Pancreas (tissue), 10 donors: ENCODE measurements around the gene SHISA5. TPM values are rescaled to one million over a fixed set of nuclear protein-coding genes. Genes with fewer than 3 reads are reported as not detected.

ENCODE experiments used
- ATAC-seq, 4 donors: fragments of 200-7000 bp; cut with Tn5 transposase; one replicate each; pipeline versions ENCODE4 v1.8.0 to v1.9.1; 2020; ENCODE audit warnings: mild to moderate bottlenecking in 4 of 4, moderate library complexity in 4 of 4
- DNase-seq, 6 donors: peaks; one replicate each; pipeline ENCODE4 v3.0.0-alpha.2; 2020
- FAIRE-seq: peaks from 2 replicates; lab custom pipeline; 2012; peaks lifted over from hg19 to GRCh38; lab: Jason Lieb, UNC
- H3K27ac ChIP-seq, 4 donors: fragments of 200-600 bp; sonication (generic); 1 replicate in 3 of 4; 2 replicates in 1 of 4; pipeline versions ENCODE4 v1.5.0 to v1.8.0; 2020
- H3K27me3 ChIP-seq, 4 donors: fragments of 200-600 bp; one replicate each; pipeline ENCODE4 v1.8.0; 2021
- H3K36me3 ChIP-seq, 3 donors: fragments of 200-600 bp; sonication (generic) in 1 of 3; one replicate each; pipeline versions ENCODE4 v1.5.0 to v1.8.0; 2020 to 2021
- H3K4me1 ChIP-seq, 3 donors: fragments of 200-600 bp; one replicate each; pipeline ENCODE4 v1.8.0; 2021
- H3K4me3 ChIP-seq, 4 donors: fragments of 200-600 bp; sonication (generic) in 2 of 4; one replicate each; pipeline versions ENCODE4 v1.5.0 to v1.8.0; 2020 to 2021
- H3K9me3 ChIP-seq, 4 donors: fragments of 200-600 bp; one replicate each; pipeline ENCODE4 v1.8.0; 2021
- WGBS, 2 donors: extraction: QIAGEN DNeasy Blood & Tissue Kit; methylation state at CpG; one replicate each; pipeline ENCODE4 v1.1.7; 2013; 5-methylcytosine and 5-hydroxymethylcytosine counted together
- intact Hi-C, 3 donors: fragments of 100-400 bp; cut with DNase I; formaldehyde crosslinking; loops; one replicate each; pipeline versions ENCODE4 v1.11.1 to v1.14.2; 2022
- polyA plus RNA-seq, 2 donors: library from polyadenylated mRNA; stranded (reverse); fragments of 200-250 nt; gene quantifications; one replicate each; pipeline ENCODE4 v1.2.3, GENCODE V29; 2013
- total RNA-seq, 6 donors: library from RNA; stranded (reverse); fragmentation: NEBNext Ultra II Directional in 4 of 6; extraction: Animal tissue kit (Norgen Biotek cat#: 25700) in 4 of 6; gene quantifications; one replicate each; pipeline versions ENCODE4 v1.2.1 to v1.2.4, GENCODE V29; 2021 to 2023
- TF ChIP-seq, protein P1 (sequence below), 4 donors: fragments of 200-600 bp; sonication (generic) in 3 of 4; IDR thresholded peaks; one replicate each; pipeline versions ENCODE4 v1.5.0 to v1.8.0; 2021; ENCODE audit warnings: antibody characterized with exemption in 4 of 4
- donor health status: healthy with polysubstance abuse.
- donor health status: DM: no; HTN: no; CAD: no; lungs with moderate emphysema.
- donor health status: DM: no; HTN: no; CAD: no.
- donor health status: control.
- donor health status: control.
- donor health status: Bipolar disorder and iron deficiency.
- donor health status: DM: yes; HTN: yes; CAD: no.
- donor health status: DM: no; HTN: no; CAD: no.
- donor health status: DM: no; HTN: no; CAD: no.
- donor health status: DM: yes; HTN: yes; CAD: no.

SHISA5 gene
- total and polyA plus RNA-seq, 8 donors: 29.9 to 81.6 (median 45.3) TPM

- WGBS, 2 donors: 63 to 64% methylated on average over 10 of the region's 10 CpGs
- intact Hi-C loops: loop anchor here in 1 of 3 donors (5.0 kb wide), 1 partner anchor 87 kb away; no protein-coding TSS in a partner anchor
- no peak for FAIRE-seq
These were observed 45.0 kb upstream of the SHISA5 start for GRCh38 chr3:48548729-48549705.

GRCh38 chr3:48548126-48548525 lies 44.2 kb upstream of the SHISA5 start:
- DNase-seq (peak in 1 of 6 donors; percentile 13), ATAC-seq (no peak), FAIRE-seq (no peak)
- Histone ChIP-seq H3K4me1 (peaks cover 20 to 28% (median 23%) of the 10 kb centered on the region in 3 donors), H3K9me3 (no peaks in the 10 kb centered on the region), H3K4me3 (no peak overlapping the region), H3K27me3 (no peaks in the 10 kb centered on the region), H3K27ac (no peak overlapping the region), H3K36me3 (peaks cover 0 to 13% (median 0%) of the 10 kb centered on the region in 3 donors)
- TF ChIP-seq, protein P1, sequence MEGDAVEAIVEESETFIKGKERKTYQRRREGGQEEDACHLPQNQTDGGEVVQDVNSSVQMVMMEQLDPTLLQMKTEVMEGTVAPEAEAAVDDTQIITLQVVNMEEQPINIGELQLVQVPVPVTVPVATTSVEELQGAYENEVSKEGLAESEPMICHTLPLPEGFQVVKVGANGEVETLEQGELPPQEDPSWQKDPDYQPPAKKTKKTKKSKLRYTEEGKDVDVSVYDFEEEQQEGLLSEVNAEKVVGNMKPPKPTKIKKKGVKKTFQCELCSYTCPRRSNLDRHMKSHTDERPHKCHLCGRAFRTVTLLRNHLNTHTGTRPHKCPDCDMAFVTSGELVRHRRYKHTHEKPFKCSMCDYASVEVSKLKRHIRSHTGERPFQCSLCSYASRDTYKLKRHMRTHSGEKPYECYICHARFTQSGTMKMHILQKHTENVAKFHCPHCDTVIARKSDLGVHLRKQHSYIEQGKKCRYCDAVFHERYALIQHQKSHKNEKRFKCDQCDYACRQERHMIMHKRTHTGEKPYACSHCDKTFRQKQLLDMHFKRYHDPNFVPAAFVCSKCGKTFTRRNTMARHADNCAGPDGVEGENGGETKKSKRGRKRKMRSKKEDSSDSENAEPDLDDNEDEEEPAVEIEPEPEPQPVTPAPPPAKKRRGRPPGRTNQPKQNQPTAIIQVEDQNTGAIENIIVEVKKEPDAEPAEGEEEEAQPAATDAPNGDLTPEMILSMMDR (IDR thresholded peaks at IDR 0.05): no peak
- WGBS, 2 donors: 77 to 89% methylated on average over 5 of the region's 5 CpGs
- intact Hi-C loops: loop anchor here in 1 of 3 donors (5.0 kb wide), 1 partner anchor 86 kb away; no protein-coding TSS in a partner anchor

More at GRCh38 chr3:48548729-48549705, 45.0 kb upstream of the SHISA5 start:
- ATAC-seq (peak; percentile 49 to 83 (median 72)), DNase-seq (peak; percentile 58 to 91 (median 80))
- TF ChIP-seq, protein P1 (IDR thresholded peaks at IDR 0.05): peak; percentile 82 to 94 (median 92)
- H3K36me3 ChIP-seq: peaks cover 0 to 13% (median 0%) of the 10 kb centered on the region in 3 donors
- peaks cover 28 to 36% (median 32%) of the 10 kb centered on the region in 3 donors for H3K4me1 ChIP-seq
- H3K27ac ChIP-seq: no peak overlapping the region
- H3K9me3 ChIP-seq: no peaks in the 10 kb centered on the region
- H3K4me3 ChIP-seq: no peak overlapping the region
- H3K27me3 ChIP-seq: no peaks in the 10 kb centered on the region

GRCh38 chr3:48546203-48546829 lies 42.3 kb upstream of the SHISA5 start:
- FAIRE-seq: no peak

DNA sequence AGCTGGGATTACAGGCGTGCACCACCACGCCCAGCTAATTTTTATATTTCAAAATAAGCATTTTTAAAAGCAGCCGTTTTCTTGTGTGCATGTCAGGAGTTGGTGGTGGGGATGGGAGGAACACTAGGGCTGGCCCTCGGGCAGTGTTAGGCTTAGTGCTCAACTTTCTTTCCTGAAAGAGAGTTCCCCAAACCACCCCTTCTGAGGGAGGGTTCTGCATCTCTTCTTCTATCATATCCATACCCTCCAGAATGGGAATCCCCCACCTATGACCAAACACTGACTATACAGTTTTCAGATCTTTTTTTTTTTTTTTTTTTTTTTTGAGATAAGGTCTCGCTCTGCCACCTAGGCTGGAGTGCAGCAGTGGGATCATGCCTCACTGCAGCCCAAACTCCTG lies 40.2 kb upstream of the SHISA5 start:
- WGBS, 2 donors: 87% methylated on average over 5 of the region's 5 CpGs
- no peak overlapping the region for H3K4me3 ChIP-seq
- H3K27ac ChIP-seq: no peak overlapping the region
- H3K27me3 ChIP-seq: no peaks in the 10 kb centered on the region
- H3K36me3 ChIP-seq: peaks cover 0 to 17% (median 0%) of the 10 kb centered on the region in 3 donors
- FAIRE-seq (no peak), ATAC-seq (no peak), DNase-seq (peak in 1 of 6 donors; percentile 5)
- TF ChIP-seq, protein P1 (IDR thresholded peaks at IDR 0.05): no peak
- no peaks in the 10 kb centered on the region for H3K9me3 ChIP-seq
- H3K4me1 ChIP-seq: peaks cover 0 to 6% (median 0%) of the 10 kb centered on the region in 3 donors
- intact Hi-C loops: no loop called here

More at GRCh38 chr3:48546203-48546829, 42.3 kb upstream of the SHISA5 start:
- ATAC-seq (no peak), DNase-seq (peak in 1 of 6 donors; percentile 19)
- H3K4me1 ChIP-seq: peaks cover 6 to 11% (median 7%) of the 10 kb centered on the region in 3 donors
- intact Hi-C loops: loop anchor here in 1 of 3 donors (5.0 kb wide), 1 partner anchor 84 kb away; no protein-coding TSS in a partner anchor
- WGBS, 2 donors: 73 to 79% methylated on average over 4 of the region's 4 CpGs
- H3K9me3 ChIP-seq: no peaks in the 10 kb centered on the region
- TF ChIP-seq, protein P1 (IDR thresholded peaks at IDR 0.05): no peak
- H3K4me3 ChIP-seq: no peak overlapping the region
- no peak overlapping the region for H3K27ac ChIP-seq
- no peaks in the 10 kb centered on the region for H3K27me3 ChIP-seq
- peaks cover 0 to 13% (median 0%) of the 10 kb centered on the region in 3 donors for H3K36me3 ChIP-seq
